Measurements from ENCODE around the gene PITPNM1. TPM values are rescaled to one million over a fixed set of nuclear protein-coding genes. Genes with fewer than 3 reads are reported as not detected.
A peak's percentile ranks its signal among the peaks of the same experiment; 100 is the strongest.

Gene PITPNM1
- total RNA-seq, 2 experiments from 2014 or later = 94.5 to 100 TPM

DNA sequence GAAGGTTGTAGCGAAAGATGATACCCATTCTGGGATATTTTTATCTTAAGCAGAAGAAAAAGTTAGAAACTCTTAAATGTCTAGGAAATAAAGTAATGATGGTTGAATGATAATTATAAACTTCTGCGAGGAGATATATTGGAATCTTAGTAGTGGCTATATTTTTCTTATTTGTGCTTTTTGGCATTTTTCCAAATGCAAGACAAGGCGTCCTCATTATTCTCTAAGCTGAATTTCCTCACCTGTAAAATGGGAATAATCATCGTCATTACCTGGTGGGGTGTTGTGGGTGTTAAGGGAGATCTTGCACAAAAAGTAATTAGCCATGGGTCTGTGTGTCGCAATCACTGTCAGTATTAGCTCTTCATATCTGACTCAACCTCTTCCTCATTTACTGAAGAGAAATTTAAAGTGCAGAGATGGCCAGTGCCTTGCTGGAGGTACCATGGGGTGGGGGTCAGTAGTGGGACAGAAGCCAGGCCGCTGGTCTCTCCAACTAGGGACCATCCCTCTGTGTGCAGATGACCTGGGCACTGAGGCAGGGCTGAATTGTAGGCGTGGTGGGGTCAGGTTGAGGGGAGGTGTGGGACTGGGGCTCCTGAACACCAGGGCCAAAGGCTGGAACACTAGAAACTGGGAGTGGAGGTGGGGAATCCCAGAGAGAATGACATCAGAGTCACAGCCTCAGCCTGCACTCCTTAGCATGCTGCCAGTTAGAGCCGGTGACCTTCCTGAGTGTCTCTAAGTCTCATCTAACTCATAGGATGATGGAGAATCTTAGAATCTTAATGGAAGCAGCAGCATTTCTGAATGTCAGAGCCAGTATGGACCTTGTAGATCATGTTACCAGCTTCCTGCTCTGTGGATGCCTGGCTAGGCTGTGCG lies 4.1 kb downstream of the PITPNM1 start:
- H3K9me3 Mint-ChIP-seq (ENCODE audit: low read depth) = no peaks in the 10 kb centered on the region
- ChIA-PET POLR2A (no interaction called here), CTCF (interaction anchor here (0.7 kb wide), 1 partner anchor 36 kb away, joined by 3 read pairs; no protein-coding TSS in a partner anchor)
- no peaks in the 10 kb centered on the region for H3K27me3 Mint-ChIP-seq
- DNase-seq = no peak
- peak overlapping the region; percentile 17 for H3K27ac Mint-ChIP-seq
- intact Hi-C loops (cut with DNase I, micrococcal nuclease) = no loop called here
- H3K4me3 Mint-ChIP-seq = no peak overlapping the region
- H3K36me3 Mint-ChIP-seq (ENCODE audit: low read depth) = peaks cover 27% of the 10 kb centered on the region
- ATAC-seq = no peak
- H3K4me1 Mint-ChIP-seq = peaks cover 28% of the 10 kb centered on the region

DNA sequence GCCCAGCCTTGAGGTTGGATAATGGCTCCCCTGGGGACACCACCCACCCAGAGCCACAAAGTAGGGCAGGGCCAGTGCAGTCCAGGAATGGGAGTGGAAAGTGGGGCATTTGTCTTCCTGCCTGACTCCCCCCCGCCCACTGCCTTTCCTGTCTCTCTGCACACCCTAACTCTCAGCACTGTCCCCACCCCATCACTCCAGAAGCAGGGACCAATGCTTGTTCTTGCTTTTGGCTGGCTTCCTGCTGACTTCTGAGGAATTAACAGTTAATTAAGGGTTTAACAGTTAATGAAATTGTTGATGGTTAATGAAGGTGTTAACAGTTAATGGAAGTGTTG lies 4.7 kb downstream of the PITPNM1 start:
- peaks cover 27% of the 10 kb centered on the region for H3K36me3 Mint-ChIP-seq (ENCODE audit: low read depth)
- no peaks in the 10 kb centered on the region for H3K27me3 Mint-ChIP-seq
- ChIA-PET POLR2A (no interaction called here), CTCF (interaction anchor here (0.7 kb wide), 1 partner anchor 35 kb away, joined by 3 read pairs; no protein-coding TSS in a partner anchor)
- ATAC-seq (no peak), DNase-seq (no peak)
- no peaks in the 10 kb centered on the region for H3K9me3 Mint-ChIP-seq (ENCODE audit: low read depth)
- intact Hi-C loops (cut with DNase I, micrococcal nuclease) = no loop called here
- H3K4me1 Mint-ChIP-seq = peaks cover 24% of the 10 kb centered on the region
- H3K27ac Mint-ChIP-seq = no peak overlapping the region
- H3K4me3 Mint-ChIP-seq = no peak overlapping the region

DNA sequence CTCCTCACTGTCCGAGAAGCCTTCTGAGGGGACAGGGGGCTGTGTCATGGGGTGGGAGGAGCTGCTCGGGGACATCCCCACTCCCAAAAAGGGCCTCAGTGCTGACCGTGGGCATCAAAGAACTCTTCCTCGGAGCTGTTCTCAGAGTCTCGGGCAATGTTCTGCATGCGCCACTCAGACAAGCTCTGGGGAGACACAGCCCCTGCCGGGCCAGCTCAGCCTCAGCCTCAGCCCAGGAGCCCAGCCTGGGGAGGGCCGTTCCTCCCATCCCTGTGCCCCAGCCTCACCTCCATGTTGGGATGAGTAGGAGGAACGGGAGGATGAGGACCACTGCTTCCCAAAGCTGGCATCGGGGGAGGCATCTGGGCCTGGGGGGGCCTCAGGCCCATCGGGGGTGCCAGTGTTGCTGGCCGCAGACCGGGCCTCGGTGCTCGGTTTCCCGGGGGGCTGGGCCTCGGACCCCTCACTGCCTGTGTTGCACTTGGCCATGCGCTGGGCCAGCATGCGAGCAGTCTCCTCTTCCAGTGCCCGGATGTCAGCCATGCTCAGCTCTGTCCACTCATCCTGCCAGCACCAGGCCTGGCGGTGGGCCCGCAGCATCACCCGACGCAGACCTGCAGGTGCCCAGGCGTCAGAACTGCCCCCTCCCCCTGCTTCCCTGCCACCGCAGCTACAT lies 5.2 kb downstream of the PITPNM1 start:
- Mint-ChIP-seq H3K27ac (no peak overlapping the region), H3K9me3 (ENCODE audit: low read depth) (no peaks in the 10 kb centered on the region), H3K4me3 (no peak overlapping the region), H3K4me1 (peaks cover 23% of the 10 kb centered on the region), H3K27me3 (no peaks in the 10 kb centered on the region), H3K36me3 (ENCODE audit: low read depth) (peaks cover 27% of the 10 kb centered on the region)
- intact Hi-C loops (cut with DNase I, micrococcal nuclease) = no loop called here
- ATAC-seq (no peak), DNase-seq (no peak)
- CTCF ChIA-PET = interaction anchor here (0.7 kb wide), 1 partner anchor 35 kb away, joined by 3 read pairs; no protein-coding TSS in a partner anchor
- POLR2A ChIA-PET = no interaction called here

DNA sequence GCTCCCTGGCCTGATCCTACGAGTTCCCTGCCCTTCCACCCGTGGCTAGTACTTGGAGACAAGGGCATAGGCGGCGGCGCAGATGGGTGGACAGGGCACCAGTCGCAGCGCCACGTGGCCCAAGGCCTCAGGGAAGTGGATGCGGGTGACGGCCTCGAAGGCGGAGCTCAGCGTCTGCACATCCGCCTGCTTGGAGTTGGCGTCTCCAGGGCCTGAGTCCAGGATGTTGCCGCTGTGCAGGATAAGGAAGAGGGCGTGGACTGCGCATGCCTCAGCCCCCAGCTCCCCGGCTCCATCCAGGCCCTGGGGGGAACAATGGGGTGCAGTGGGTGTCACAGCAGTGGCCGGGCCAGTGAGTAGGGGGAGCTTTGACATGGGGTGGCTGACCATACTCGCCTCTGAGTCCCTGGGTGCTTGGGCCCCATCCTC lies 6.6 kb downstream of the PITPNM1 start:
- ChIA-PET CTCF (no interaction called here), POLR2A (interaction anchor here (0.6 kb wide), 1 partner anchor 72 kb away, joined by 3 read pairs; no protein-coding TSS in a partner anchor)
- Mint-ChIP-seq H3K9me3 (ENCODE audit: low read depth) (no peaks in the 10 kb centered on the region), H3K36me3 (ENCODE audit: low read depth) (peaks cover 27% of the 10 kb centered on the region), H3K4me1 (peaks cover 22% of the 10 kb centered on the region), H3K27ac (no peak overlapping the region), H3K4me3 (no peak overlapping the region), H3K27me3 (no peaks in the 10 kb centered on the region)
- ATAC-seq (no peak), DNase-seq (no peak)
- intact Hi-C loops (cut with DNase I, micrococcal nuclease) = no loop called here

DNA sequence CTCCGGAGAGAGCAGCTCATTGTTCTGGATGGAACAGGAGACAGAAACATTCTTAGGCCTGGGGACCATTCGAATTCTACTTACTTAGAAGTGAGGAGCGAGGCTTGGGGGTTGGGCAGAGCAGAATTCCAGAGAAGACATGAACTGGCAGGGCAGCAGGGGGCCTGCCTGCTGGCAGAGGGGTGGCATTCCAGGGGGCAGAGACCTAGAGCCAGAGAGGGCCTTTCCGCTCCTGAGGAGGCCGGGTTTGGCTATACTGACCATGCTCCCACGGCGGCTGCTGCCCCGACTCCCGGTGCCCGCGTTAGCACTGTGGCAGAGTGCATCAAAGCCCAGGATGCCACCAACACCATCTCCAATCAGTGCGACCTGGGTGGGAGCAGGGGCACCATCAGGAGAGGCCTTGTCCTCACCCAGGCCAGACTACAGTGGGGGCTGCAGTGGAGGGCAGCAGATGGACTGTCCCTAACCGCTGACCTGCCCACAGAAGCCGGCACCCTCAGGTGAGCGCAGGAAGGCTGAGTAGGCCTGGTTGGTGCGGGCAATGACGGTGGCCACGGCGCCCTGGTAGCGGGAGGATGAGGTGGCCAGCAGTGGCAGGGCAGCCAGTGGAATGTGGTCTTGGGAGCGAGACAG lies 7.4 kb downstream of the PITPNM1 start:
- H3K36me3 Mint-ChIP-seq (ENCODE audit: low read depth) = peaks cover 27% of the 10 kb centered on the region
- no peak overlapping the region for H3K27ac Mint-ChIP-seq
- no peak for DNase-seq
- no peak overlapping the region for H3K4me3 Mint-ChIP-seq
- no peaks in the 10 kb centered on the region for H3K9me3 Mint-ChIP-seq (ENCODE audit: low read depth)
- CTCF ChIA-PET = no interaction called here
- no peaks in the 10 kb centered on the region for H3K27me3 Mint-ChIP-seq
- ATAC-seq = no peak
- peaks cover 15% of the 10 kb centered on the region for H3K4me1 Mint-ChIP-seq
- POLR2A ChIA-PET = no interaction called here
- intact Hi-C loops (cut with DNase I, micrococcal nuclease) = no loop called here

DNA sequence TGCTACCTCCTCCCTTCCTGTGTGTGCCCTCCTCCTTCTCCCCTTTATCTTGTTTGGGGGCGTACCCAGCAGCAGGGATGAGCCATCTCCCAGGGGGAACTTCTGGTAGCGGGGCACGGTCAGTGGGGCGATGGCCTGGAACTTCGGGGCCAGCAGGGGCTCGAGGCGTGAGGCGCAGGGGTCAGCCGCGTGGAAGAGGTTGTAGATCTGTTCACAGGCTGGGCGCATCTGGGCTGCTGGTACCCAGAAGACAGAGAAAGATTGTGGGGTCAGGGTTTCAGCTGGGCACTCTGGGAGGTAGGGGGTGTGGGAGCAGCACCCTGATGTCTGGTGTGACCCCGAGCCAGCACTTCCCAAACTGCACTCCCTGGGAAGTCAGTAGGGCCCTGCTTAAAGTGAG lies 9.1 kb downstream of the PITPNM1 start:
- ChIA-PET POLR2A (no interaction called here), CTCF (interaction anchor here (0.7 kb wide), 1 partner anchor 92 kb away, joined by 3 read pairs; the partner anchor contains the start of gene TBC1D10C)
- H3K27me3 Mint-ChIP-seq = no peaks in the 10 kb centered on the region
- no peaks in the 10 kb centered on the region for H3K9me3 Mint-ChIP-seq (ENCODE audit: low read depth)
- no peak overlapping the region for H3K27ac Mint-ChIP-seq
- peaks cover 24% of the 10 kb centered on the region for H3K36me3 Mint-ChIP-seq (ENCODE audit: low read depth)
- no peak for DNase-seq
- H3K4me3 Mint-ChIP-seq = no peak overlapping the region
- intact Hi-C loops (cut with DNase I, micrococcal nuclease) = no loop called here
- no peak for ATAC-seq
- H3K4me1 Mint-ChIP-seq = peaks cover 6% of the 10 kb centered on the region

DNA sequence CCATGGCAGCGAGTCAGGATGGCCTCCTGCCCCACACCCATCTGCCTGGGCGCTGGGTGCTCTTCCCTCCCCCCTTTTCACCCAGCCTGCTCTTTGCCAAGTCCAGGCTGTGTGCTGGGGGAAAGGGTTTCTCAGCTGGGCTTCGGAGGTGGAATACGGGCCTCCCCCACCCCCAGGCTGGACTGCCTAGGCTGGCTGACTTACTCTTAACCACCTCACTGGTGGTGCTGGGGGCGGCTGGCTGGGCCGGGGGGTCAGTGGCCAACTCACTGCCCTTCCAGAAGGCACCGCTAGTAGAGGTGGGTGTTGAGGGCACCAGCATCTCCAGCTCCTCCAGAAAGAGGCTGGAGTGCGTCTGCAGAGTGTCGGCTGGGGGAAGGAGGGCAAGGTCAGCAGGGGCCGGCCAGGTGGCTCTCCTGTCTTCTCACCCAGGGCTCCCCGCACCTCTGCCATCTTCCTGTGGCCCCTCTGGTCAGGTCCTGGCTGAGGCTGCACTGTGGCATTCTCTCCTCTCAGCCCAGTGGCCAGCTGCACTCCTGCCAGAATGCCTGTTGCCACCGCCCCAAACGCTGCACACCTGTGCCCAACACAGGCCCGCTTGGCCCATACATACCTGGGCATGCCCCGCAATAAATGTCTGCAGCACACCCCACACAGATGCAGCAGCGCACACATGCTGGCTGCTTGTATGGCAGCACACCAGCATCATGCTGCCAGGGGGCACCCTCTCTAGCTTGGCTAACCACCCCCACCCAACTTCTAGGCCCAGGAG lies 9.7 kb downstream of the PITPNM1 start:
- POLR2A ChIA-PET = no interaction called here
- Mint-ChIP-seq H3K27me3 (no peaks in the 10 kb centered on the region), H3K9me3 (ENCODE audit: low read depth) (no peaks in the 10 kb centered on the region), H3K4me1 (peaks cover 3% of the 10 kb centered on the region), H3K4me3 (no peak overlapping the region), H3K27ac (no peak overlapping the region), H3K36me3 (ENCODE audit: low read depth) (peaks cover 24% of the 10 kb centered on the region)
- intact Hi-C loops (cut with DNase I, micrococcal nuclease) = no loop called here
- DNase-seq = no peak
- CTCF ChIA-PET = interaction anchor here (0.7 kb wide), 1 partner anchor 92 kb away, joined by 3 read pairs; the partner anchor contains the start of gene TBC1D10C
- no peak for ATAC-seq

DNA sequence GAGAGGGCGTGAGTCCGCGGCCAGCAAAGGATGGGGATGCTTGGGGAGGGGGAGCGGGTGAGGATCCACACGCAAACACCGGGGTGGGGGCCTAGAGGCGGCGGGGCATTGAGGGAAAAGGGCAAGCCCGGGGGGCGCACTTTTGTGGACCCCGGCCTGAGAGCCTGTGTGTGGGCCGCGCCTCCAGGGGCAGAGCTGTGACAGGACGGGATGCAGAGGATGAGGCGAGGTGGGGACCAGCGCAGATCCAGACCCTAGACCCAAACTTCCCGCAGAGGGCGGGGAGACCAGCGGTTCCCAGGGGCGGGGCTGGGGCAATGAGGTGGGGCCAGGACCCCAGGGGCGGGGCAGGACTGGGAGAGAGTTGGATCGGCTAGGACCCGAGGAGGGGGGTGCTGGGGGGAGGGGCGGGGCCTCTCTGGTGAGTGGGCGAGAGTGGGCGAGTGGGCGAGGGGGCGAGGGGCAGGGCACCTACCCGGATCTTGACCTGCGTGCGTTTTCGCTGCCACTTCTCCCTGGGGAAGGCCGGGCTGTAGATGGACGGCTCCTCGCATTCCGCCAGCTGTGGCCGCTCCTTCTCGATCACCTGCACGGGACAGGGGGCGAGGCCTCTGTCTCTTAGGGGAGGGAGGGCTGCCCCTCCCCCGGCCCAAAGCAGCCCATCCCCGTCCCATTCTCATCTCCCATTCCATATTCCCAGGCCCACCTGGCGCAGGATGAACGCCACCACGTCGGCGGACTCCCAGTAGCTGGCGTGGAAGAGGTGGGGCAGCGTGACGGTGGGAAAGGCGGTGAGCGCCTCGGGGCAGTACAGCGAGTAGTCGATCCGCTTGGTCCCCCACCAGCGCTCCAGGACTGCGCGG lies 10.6 kb downstream of the PITPNM1 start:
- Mint-ChIP-seq H3K27ac (no peak overlapping the region), H3K27me3 (no peaks in the 10 kb centered on the region), H3K4me3 (no peak overlapping the region), H3K4me1 (peaks cover 6% of the 10 kb centered on the region), H3K36me3 (ENCODE audit: low read depth) (peaks cover 26% of the 10 kb centered on the region), H3K9me3 (ENCODE audit: low read depth) (no peaks in the 10 kb centered on the region)
- ATAC-seq (no peak), DNase-seq (no peak)
- intact Hi-C loops (cut with DNase I, micrococcal nuclease) = no loop called here
- POLR2A ChIA-PET = no interaction called here
- CTCF ChIA-PET = no interaction called here

DNA sequence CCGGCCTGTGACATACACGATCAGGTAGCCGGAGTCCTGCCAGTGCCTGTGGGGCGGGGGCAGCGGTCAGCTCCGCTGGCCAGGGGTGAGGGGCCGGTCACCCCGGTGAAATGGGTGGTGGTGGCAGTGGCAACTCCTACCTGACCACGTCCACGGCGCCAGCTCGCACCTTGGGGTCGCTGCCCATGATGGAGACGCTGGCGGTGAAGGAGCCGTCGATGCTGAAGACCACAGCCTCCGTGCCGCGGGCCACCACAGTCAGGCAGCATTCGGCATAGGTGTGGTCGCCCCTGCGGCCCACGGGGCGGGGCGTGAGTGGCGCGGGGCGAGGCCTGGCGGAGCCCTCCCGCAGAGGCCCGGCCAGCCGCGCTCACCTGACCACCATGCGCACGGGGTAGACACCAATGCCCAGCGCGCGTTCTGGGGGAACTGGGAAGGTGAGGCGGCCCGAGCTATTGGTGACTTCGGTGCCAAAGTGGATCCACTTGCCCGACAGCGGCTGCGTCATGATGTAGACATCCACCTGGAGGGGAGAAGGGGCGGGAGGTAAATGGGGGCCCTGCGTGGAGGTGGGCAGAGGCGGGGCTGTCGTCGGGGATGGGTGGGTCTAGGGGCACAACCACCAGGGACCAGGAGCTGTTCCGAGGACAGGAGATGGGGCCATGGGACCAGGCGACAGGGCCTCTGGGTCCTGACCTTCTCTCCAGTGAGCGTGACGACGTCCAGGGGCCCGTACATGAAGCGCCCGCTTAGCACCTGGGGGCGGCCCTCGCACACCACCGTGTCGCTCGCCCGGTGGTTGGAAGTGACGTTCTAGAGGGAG lies 11.4 kb downstream of the PITPNM1 start:
- no peaks in the 10 kb centered on the region for H3K9me3 Mint-ChIP-seq (ENCODE audit: low read depth)
- ChIA-PET POLR2A (no interaction called here), CTCF (no interaction called here)
- H3K27me3 Mint-ChIP-seq = no peaks in the 10 kb centered on the region
- no peak overlapping the region for H3K4me3 Mint-ChIP-seq
- intact Hi-C loops (cut with DNase I, micrococcal nuclease) = no loop called here
- H3K36me3 Mint-ChIP-seq (ENCODE audit: low read depth) = peaks cover 29% of the 10 kb centered on the region
- H3K4me1 Mint-ChIP-seq = peaks cover 12% of the 10 kb centered on the region
- no peak for ATAC-seq
- no peak for DNase-seq
- no peak overlapping the region for H3K27ac Mint-ChIP-seq

Data from activated CD4-positive, alpha-beta T cell treated with anti-CD3 and anti-CD28 coated beads for 36 hours (primary cell).